HepG2 (cell line): ENCODE data around the gene GAD1. TPM values are rescaled to one million over a fixed set of nuclear protein-coding genes. Genes with fewer than 3 reads are reported as not detected.

ENCODE experiments used
- ATAC-seq: fragments of 200-7000 bp; cut with Tn5 transposase; 3 replicates; pipeline ENCODE4 v1.9.1; 2020; ENCODE audit warnings: mild to moderate bottlenecking, moderate library complexity
- BruUV-seq: library from RNA; stranded (reverse); fragments of 400-500 nt; replicated peaks from 2 replicates; lab custom pipeline; 2021; lab: Mats Ljungman, UMichigan
- CTCF ChIA-PET: fragments of 300-600 bp; formaldehyde crosslinking; extraction: SDS; loops from one replicate; lab custom pipeline; 2021; ENCODE audit warnings: low total read pairs, inconsistent platforms, low intra/inter-chr PET ratio; lab: Yijun Ruan, JAX
- POLR2A ChIA-PET: fragments of 350-600 bp; sonication (Branson Sonifier 250); formaldehyde crosslinking; loops from one replicate; lab custom pipeline; 2020; ENCODE audit warnings: antibody characterized with exemption, inconsistent platforms; lab: Yijun Ruan, JAX
- DNase-seq: peaks from one replicate; pipeline ENCODE4 v3.0.0-alpha.2; 2015; ENCODE audit warnings: low spot score
- FAIRE-seq: peaks from 3 replicates; lab custom pipeline; 2011; peaks lifted over from hg19 to GRCh38; lab: Jason Lieb, UNC
- H2AFZ ChIP-seq: one replicate; pipeline ENCODE4 v1.6.1; 2011; ENCODE audit warnings: low read length, inconsistent platforms
- H3K27ac ChIP-seq: fragments of 300-600 bp; 3 replicates; pipeline ENCODE4 v1.8.0; 2011; ENCODE audit warnings: mixed run types, mild to moderate bottlenecking, mixed read lengths, low read length, inconsistent platforms; ENCODE audit not compliant: insufficient read depth; ENCODE audit errors: extremely low read length
- H3K27me3 ChIP-seq, 2 experiments: fragments of 200-600 bp in 1 of 2; 2 replicates in 1 of 2; 3 replicates in 1 of 2; pipeline versions ENCODE4 v1.6.0 to v1.8.0; 2011; ENCODE audit warnings: low read length in 2 of 2, mild to moderate bottlenecking in 2 of 2, moderate library complexity in 2 of 2, inconsistent platforms in 1 of 2; ENCODE audit not compliant: insufficient read depth in 2 of 2, control insufficient read depth in 1 of 2
- H3K36me3 ChIP-seq, 2 experiments: fragments of 200-600 bp in 1 of 2; replicated peaks in 1 of 2; 2 replicates in 1 of 2; 3 replicates in 1 of 2; pipeline versions ENCODE4 v1.5.1 to v1.8.0; 2011; ENCODE audit warnings: low read length in 2 of 2, inconsistent platforms in 1 of 2; ENCODE audit not compliant: insufficient read depth in 2 of 2, control insufficient read depth in 1 of 2
- H3K4me1 ChIP-seq: 2 replicates; pipeline ENCODE4 v1.5.1; 2012; ENCODE audit warnings: low read length, inconsistent platforms; ENCODE audit not compliant: insufficient read depth
- H3K4me2 ChIP-seq: 2 replicates; pipeline ENCODE4 v1.6.0; 2011; ENCODE audit warnings: low read depth, low read length, inconsistent platforms
- H3K4me3 ChIP-seq, 3 experiments: fragments of 200-600 bp in 1 of 3; sonication (generic), shearing (Covaris generic) in 1 of 3; replicated peaks in 1 of 3; 2 replicates each; pipeline ENCODE4 v1.5.1; 2011 to 2016; ENCODE audit warnings: low read length in 3 of 3, inconsistent platforms in 2 of 3, low read depth in 2 of 3, mild to moderate bottlenecking in 2 of 3, control low read depth in 1 of 3, mixed read lengths in 1 of 3; ENCODE audit not compliant: insufficient read depth in 1 of 3
- H3K79me2 ChIP-seq: one replicate; pipeline ENCODE4 v1.6.1; 2011; ENCODE audit warnings: low read length, inconsistent platforms; ENCODE audit not compliant: insufficient read depth
- H3K9ac ChIP-seq: 2 replicates; pipeline ENCODE4 v1.6.0; 2011; ENCODE audit warnings: mild to moderate bottlenecking, low read depth, low read length, inconsistent platforms; ENCODE audit not compliant: insufficient read depth
- H3K9me3 ChIP-seq: 2 replicates; pipeline ENCODE4 v1.5.1; 2012; ENCODE audit warnings: mild to moderate bottlenecking, low read length
- H4K20me1 ChIP-seq: 2 replicates; pipeline ENCODE4 v1.6.0; 2011; ENCODE audit warnings: inconsistent platforms, mild to moderate bottlenecking, low read length, moderate library complexity; ENCODE audit not compliant: insufficient read depth
- CERS6 ChIP-seq: sonication (generic); formaldehyde crosslinking; IDR thresholded peaks from 2 replicates; pipeline ENCODE4 v1.5.0; 2020; ENCODE audit warnings: missing genetic modification reagents
- HIVEP1 ChIP-seq: sonication (generic); formaldehyde crosslinking; IDR thresholded peaks from 2 replicates; pipeline ENCODE4 v1.4.0; 2020; ENCODE audit warnings: mild to moderate bottlenecking, missing genetic modification reagents
- HNRNPH1 ChIP-seq: fragments of 200-400 bp; formaldehyde crosslinking; optimal IDR thresholded peaks from 2 replicates; pipeline ENCODE3; 2017; ENCODE audit warnings: mild to moderate bottlenecking, low read depth, low read length
- MBD4 ChIP-seq: IDR thresholded peaks from 2 replicates; pipeline ENCODE4 v1.6.1; 2012; ENCODE audit warnings: low read length, inconsistent platforms, borderline replicate concordance
- ZNF432 ChIP-seq: sonication (generic); formaldehyde crosslinking; IDR thresholded peaks from 2 replicates; pipeline ENCODE4 v1.5.0; 2020; ENCODE audit warnings: missing genetic modification reagents, mild to moderate bottlenecking, borderline replicate concordance
- WGBS: methylation state at CpG from one replicate; pipeline ENCODE4 v1.1.6; 2017; ENCODE audit warnings: low lambda C conversion rate; 5-methylcytosine and 5-hydroxymethylcytosine counted together
- in situ Hi-C: cut with HindIII; loops from 2 replicates; pipeline ENCODE4 v1.10.0; 2017; ENCODE audit warnings: low pct_unique_long_range_greater_than_20kb; ENCODE audit not compliant: extremely low pct_ligation_motif_present
- intact Hi-C: fragments of 100-400 bp; cut with micrococcal nuclease; formaldehyde crosslinking; loops from one replicate; pipeline ENCODE4 v1.10.0; 2022; ENCODE audit not compliant: unreplicated experiment
- polyA plus RNA-seq, 8 experiments: library from polyadenylated mRNA; depleted of rRNA in 3 of 8; stranded (reverse) in 7 of 8; unstranded in 1 of 8; fragments of >200 nt; fragmentation: Illumina TruSeq in 4 of 8; extraction: Trizol in 4 of 8; gene quantifications; 2 replicates each; pipeline versions ENCODE4 v1.2.1 to v1.2.3, GENCODE V29; 2011 to 2016; ENCODE audit warnings: low read depth in 4 of 8, missing spikeins in 1 of 8, mixed read lengths in 1 of 8; ENCODE audit not compliant: insufficient read depth in 1 of 8
- total RNA-seq, 5 experiments: library from RNA; depleted of rRNA; stranded (reverse); fragments of >200 nt; fragmentation: Illumina TruSeq; extraction: Trizol; gene quantifications; 2 replicates each; pipeline ENCODE4 v1.2.3, GENCODE V29; 2016; ENCODE audit warnings: low read depth in 1 of 5
- TF ChIP-seq, protein P1 (sequence below): sonication (generic); formaldehyde crosslinking; IDR thresholded peaks from 2 replicates; pipeline ENCODE4 v1.5.1; 2020; ENCODE audit warnings: mild to moderate bottlenecking, missing genetic modification reagents, borderline replicate concordance

The GAD1 gene
- total and polyA plus RNA-seq, 2 of the 13 experiments (the other 11 are each of a cell fraction or from before 2014, with no cell fraction given) = 0.09 to 0.13 TPM

GRCh38 chr2:170896622-170897021, 79.9 kb downstream of the GAD1 start:
- POLR2A ChIA-PET = no interaction called here
- no peak for FAIRE-seq
- Histone ChIP-seq H3K9ac (no peak overlapping the region), H2AFZ (no peak overlapping the region), H3K27ac (no peak overlapping the region), H3K4me3 (no peak overlapping the region), H3K27me3 (no peaks in the 10 kb centered on the region), H3K36me3 (no peaks in the 10 kb centered on the region), H3K4me2 (no peak overlapping the region), H3K9me3 (no peaks in the 10 kb centered on the region), H3K79me2 (no peaks in the 10 kb centered on the region), H3K4me1 (no peaks in the 10 kb centered on the region), H4K20me1 (no peaks in the 10 kb centered on the region)
- ATAC-seq = no peak
- in situ Hi-C loops = no loop called here
- intact Hi-C loops = no loop called here
- 38% methylated on average over 4 of the region's 4 CpGs for WGBS
- TF ChIP-seq HIVEP1 (CRISPR knock-in tag) (no peak), ZNF432 (CRISPR knock-in tag) (no peak), HNRNPH1 (no peak), CERS6 (CRISPR knock-in tag) (no peak), MBD4 (no peak)
- TF ChIP-seq, protein P1, sequence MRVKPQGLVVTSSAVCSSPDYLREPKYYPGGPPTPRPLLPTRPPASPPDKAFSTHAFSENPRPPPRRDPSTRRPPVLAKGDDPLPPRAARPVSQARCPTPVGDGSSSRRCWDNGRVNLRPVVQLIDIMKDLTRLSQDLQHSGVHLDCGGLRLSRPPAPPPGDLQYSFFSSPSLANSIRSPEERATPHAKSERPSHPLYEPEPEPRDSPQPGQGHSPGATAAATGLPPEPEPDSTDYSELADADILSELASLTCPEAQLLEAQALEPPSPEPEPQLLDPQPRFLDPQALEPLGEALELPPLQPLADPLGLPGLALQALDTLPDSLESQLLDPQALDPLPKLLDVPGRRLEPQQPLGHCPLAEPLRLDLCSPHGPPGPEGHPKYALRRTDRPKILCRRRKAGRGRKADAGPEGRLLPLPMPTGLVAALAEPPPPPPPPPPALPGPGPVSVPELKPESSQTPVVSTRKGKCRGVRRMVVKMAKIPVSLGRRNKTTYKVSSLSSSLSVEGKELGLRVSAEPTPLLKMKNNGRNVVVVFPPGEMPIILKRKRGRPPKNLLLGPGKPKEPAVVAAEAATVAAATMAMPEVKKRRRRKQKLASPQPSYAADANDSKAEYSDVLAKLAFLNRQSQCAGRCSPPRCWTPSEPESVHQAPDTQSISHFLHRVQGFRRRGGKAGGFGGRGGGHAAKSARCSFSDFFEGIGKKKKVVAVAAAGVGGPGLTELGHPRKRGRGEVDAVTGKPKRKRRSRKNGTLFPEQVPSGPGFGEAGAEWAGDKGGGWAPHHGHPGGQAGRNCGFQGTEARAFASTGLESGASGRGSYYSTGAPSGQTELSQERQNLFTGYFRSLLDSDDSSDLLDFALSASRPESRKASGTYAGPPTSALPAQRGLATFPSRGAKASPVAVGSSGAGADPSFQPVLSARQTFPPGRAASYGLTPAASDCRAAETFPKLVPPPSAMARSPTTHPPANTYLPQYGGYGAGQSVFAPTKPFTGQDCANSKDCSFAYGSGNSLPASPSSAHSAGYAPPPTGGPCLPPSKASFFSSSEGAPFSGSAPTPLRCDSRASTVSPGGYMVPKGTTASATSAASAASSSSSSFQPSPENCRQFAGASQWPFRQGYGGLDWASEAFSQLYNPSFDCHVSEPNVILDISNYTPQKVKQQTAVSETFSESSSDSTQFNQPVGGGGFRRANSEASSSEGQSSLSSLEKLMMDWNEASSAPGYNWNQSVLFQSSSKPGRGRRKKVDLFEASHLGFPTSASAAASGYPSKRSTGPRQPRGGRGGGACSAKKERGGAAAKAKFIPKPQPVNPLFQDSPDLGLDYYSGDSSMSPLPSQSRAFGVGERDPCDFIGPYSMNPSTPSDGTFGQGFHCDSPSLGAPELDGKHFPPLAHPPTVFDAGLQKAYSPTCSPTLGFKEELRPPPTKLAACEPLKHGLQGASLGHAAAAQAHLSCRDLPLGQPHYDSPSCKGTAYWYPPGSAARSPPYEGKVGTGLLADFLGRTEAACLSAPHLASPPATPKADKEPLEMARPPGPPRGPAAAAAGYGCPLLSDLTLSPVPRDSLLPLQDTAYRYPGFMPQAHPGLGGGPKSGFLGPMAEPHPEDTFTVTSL (CRISPR knock-in tag) = no peak
- DNase-seq = no peak
- BruUV-seq = no TSS peak
- CTCF ChIA-PET = no interaction called here
